ENCODE measurements around the gene PARD6B.

- TF ChIP-seq CTCF (IDR thresholded peaks at IDR 0.05) (no peak), EZH2 (IDR thresholded peaks at IDR 0.05) (no peak)
Measured at GRCh38 chr20:50723672-50724071, 7.7 kb upstream of the PARD6B start.
